A673 (cell line): ENCODE data around the gene PPM1M.

Experiments
- CTCF ChIP-seq: fragments of 300-800, 200-600 bp; sonication (generic); conservative IDR thresholded peaks from 2 replicates; pipeline ENCODE4 v1.5.1; 2017; ENCODE audit warnings: low read depth, mild to moderate bottlenecking, antibody characterized with exemption, low read length, moderate library complexity, mixed read lengths
- EZH2 ChIP-seq: fragments of 200-600 bp; sonication (generic); IDR thresholded peaks from 2 replicates; pipeline ENCODE4 v1.6.1; 2017; ENCODE audit warnings: borderline replicate concordance, low read depth, mild to moderate bottlenecking, mixed read lengths, antibody characterized with exemption, low read length; ENCODE audit not compliant: poor library complexity, severe bottlenecking

DNA sequence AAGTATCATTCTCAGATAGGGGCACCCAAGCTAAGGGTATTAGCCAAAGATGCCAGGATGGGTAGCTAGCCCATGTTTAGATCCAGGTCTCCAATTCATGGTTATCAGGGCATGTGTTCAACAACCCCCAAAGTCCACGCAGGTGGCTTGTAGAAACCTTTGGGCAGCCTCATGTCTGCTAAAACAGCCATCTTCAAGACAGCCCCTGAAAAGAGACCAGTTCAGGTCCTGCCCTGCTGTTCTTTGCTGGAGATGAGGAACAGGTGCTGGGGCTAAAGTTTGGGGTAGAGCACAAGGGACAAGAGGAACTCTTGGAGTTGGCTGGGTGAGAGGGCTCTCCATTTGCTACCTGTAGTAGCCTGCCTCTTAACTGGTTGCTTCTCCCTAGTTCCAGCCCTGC, 4.6 kb downstream of the PPM1M start:
- no peak for TF ChIP-seq CTCF
- no peak for TF ChIP-seq EZH2
